ENCODE results near the gene ZDHHC15. TPM values are rescaled to one million over a fixed set of nuclear protein-coding genes. Genes with fewer than 3 reads are reported as not detected.
A peak's percentile ranks its signal among the peaks of the same experiment; 100 is the strongest.
"Not testable (repeated sequence)": the region's sequence is repeated elsewhere in the genome, so short reads cannot be mapped to it uniquely, and the experiment has no call there.

Gene ZDHHC15, protein sequence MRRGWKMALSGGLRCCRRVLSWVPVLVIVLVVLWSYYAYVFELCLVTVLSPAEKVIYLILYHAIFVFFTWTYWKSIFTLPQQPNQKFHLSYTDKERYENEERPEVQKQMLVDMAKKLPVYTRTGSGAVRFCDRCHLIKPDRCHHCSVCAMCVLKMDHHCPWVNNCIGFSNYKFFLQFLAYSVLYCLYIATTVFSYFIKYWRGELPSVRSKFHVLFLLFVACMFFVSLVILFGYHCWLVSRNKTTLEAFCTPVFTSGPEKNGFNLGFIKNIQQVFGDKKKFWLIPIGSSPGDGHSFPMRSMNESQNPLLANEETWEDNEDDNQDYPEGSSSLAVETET
- 1 to 10 TPM in 1 of 2 donors, not detected in 1; 2.3 TPM for total RNA-seq

DNA sequence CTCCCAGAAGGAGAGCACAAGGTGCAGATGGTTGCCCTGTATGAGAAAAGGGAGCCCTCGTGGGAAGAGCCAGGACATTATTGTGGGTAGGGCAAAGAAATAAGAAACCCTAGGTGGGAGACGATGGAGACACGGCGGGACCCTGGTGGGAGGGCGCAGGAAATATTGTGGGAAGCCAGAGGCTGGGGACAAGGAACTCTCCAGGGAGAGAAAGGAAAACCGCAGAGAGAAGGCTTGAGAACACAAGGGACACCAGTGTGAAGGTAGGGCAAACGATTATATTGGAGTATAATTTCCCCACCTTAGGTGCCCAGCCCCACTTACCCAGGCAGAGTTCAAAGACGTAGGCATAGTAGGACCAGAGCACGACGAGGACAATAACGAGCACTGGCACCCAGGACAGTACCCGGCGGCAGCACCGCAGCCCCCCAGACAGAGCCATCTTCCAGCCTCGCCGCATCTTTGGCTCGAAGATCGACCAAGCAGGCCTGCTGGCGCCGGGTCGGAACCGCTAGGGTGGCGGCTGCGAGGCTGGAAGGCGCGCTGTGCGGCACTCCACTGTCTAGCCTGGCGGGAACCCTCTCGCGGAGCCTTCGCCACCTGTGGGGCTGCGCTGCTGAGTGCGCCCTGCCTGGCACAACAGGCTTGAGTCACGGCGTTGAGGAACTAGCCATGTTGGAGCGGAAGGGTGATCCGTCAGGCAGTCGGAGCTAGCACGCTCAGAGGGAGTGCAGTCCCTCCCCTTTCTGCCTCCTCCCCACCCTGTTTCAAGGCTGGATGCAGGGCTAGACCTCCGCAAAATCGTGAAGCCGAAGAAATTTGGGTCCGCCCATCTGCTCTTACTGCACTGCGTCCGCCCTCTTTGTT, at the start of gene ZDHHC15:
Gene ZDHHC15, minus strand, starts transcription at position 473 of the 867 bp plus-strand sequence. Its CDS starts 13 bp downstream, at position 460.
- Histone ChIP-seq H3K4me3 (peak within 1 kb of the TSS in 1 of 2 donors; percentile 16), H3K27ac (peak within 1 kb of the TSS in 3 of 4 donors; percentile 40 to 61 (median 55)), H3K36me3 (replicated peaks in 1 of 2; ENCODE audit: insufficient read depth in 1 of 2, low read depth in 2 of 2) (no peaks in the 10 kb centered on the region), H3K4me1 (peaks cover 5% of the 10 kb centered on the region), H3K27me3 (no peaks in the 10 kb centered on the region), H3K9me3 (no peaks in the 10 kb centered on the region)
- DNase-seq (peak; percentile 58 to 70 (median 65)), ATAC-seq (peak; percentile 94)
- intact Hi-C loops (cut with DNase I) = no loop called here
- peak; percentile 38 to 73 (median 66) for TF ChIP-seq POLR2A (IDR thresholded peaks at IDR 0.05)
- TF ChIP-seq, protein P1, sequence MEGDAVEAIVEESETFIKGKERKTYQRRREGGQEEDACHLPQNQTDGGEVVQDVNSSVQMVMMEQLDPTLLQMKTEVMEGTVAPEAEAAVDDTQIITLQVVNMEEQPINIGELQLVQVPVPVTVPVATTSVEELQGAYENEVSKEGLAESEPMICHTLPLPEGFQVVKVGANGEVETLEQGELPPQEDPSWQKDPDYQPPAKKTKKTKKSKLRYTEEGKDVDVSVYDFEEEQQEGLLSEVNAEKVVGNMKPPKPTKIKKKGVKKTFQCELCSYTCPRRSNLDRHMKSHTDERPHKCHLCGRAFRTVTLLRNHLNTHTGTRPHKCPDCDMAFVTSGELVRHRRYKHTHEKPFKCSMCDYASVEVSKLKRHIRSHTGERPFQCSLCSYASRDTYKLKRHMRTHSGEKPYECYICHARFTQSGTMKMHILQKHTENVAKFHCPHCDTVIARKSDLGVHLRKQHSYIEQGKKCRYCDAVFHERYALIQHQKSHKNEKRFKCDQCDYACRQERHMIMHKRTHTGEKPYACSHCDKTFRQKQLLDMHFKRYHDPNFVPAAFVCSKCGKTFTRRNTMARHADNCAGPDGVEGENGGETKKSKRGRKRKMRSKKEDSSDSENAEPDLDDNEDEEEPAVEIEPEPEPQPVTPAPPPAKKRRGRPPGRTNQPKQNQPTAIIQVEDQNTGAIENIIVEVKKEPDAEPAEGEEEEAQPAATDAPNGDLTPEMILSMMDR (IDR thresholded peaks at IDR 0.05) = peak in 3 of 7 experiments; percentile 25 to 26 (median 25)
- WGBS, 2 donors = 1 to 5% methylated on average over 16 to 30 of the region's 45 CpGs

GRCh38 chrX:75560544-75560943, 37.7 kb upstream of the ZDHHC15 start:
- H3K27me3 ChIP-seq; ATAC-seq; H3K4me3 ChIP-seq; DNase-seq; intact Hi-C loops (cut with DNase I); H3K36me3 ChIP-seq (replicated peaks in 1 of 2; ENCODE audit: insufficient read depth in 1 of 2, low read depth in 2 of 2); H3K4me1 ChIP-seq; H3K27ac ChIP-seq; H3K9me3 ChIP-seq: not testable (repeated sequence)
- WGBS, 2 donors = 60 to 96% methylated on average over 2 to 14 of the region's 18 CpGs

GRCh38 chrX:75547783-75548182, 24.9 kb upstream of the ZDHHC15 start:
- H3K27ac ChIP-seq = no peak overlapping the region
- 60 to 74% methylated on average over 1 to 3 of the region's 3 CpGs for WGBS, 2 donors
- peak; percentile 19 to 63 (median 38) for DNase-seq
- H3K4me1 ChIP-seq = no peaks in the 10 kb centered on the region
- no peak for TF ChIP-seq POLR2A (IDR thresholded peaks at IDR 0.05)
- TF ChIP-seq, protein P1 (IDR thresholded peaks at IDR 0.05) = no peak
- no peak for ATAC-seq
- H3K27me3 ChIP-seq = no peaks in the 10 kb centered on the region
- no peaks in the 10 kb centered on the region for H3K9me3 ChIP-seq
- no peaks in the 10 kb centered on the region for H3K36me3 ChIP-seq (replicated peaks in 1 of 2; ENCODE audit: insufficient read depth in 1 of 2, low read depth in 2 of 2)
- no peak overlapping the region for H3K4me3 ChIP-seq
- intact Hi-C loops (cut with DNase I) = no loop called here

DNA sequence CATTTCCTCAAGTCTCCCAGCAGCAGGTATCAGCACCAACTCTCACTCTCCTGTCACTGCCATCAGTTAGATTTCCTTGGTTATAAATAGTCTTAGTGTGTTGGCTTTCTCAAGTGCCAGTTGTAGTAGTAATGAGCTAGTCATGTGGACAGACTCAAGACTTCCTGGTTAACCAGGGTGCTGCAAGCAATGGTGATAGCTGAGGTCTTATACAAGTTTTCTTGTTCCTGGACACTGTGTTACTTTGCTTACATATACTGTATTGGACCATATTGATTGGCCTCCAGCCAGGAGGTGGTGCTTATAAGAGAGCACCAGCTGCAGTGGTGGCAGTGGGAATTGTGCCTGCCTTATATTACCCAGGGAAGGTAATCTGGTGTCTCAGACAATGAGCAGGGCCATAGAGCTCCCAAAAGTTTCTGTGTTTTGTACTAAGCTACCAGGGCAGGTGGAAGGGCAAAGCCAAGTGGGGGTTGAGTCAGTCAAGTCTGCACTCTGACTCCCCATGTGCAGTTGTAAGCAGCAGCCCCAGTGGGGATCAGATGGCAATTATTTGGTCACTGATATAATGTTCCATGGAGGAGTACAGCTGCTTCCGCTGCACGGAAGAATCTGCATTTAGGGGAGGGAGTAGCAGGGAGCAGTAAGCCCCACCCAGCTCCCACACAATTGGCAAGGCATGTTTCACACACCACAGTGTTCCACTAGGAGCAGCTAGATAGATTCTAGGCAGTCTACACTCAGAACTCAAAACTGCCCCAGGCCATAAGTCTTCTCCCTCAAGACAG, 24.1 kb upstream of the ZDHHC15 start:
- DNase-seq (no peak), ATAC-seq (no peak)
- no peaks in the 10 kb centered on the region for H3K4me1 ChIP-seq
- TF ChIP-seq POLR2A (IDR thresholded peaks at IDR 0.05) = no peak
- TF ChIP-seq, protein P1 (IDR thresholded peaks at IDR 0.05) = no peak
- H3K4me3 ChIP-seq = no peak overlapping the region
- H3K27me3 ChIP-seq = no peaks in the 10 kb centered on the region
- no peak overlapping the region for H3K27ac ChIP-seq
- no peaks in the 10 kb centered on the region for H3K9me3 ChIP-seq
- 61 to 100% methylated on average over 2 of the region's 2 CpGs for WGBS, 2 donors
- intact Hi-C loops (cut with DNase I) = no loop called here
- no peaks in the 10 kb centered on the region for H3K36me3 ChIP-seq (replicated peaks in 1 of 2; ENCODE audit: insufficient read depth in 1 of 2, low read depth in 2 of 2)

Data from body of pancreas (tissue), 4 donors.